Small intestine (tissue), 7 donors: ENCODE data around the gene WDR48. TPM values are rescaled to one million over a fixed set of nuclear protein-coding genes. Genes with fewer than 3 reads are reported as not detected.

Experiments
- DNase-seq, 2 donors: peaks; one replicate each; pipeline versions ENCODE4 v3.0.0 to v3.0.0-alpha.2; 2013
- FAIRE-seq: peaks from 2 replicates; lab custom pipeline; 2012; peaks lifted over from hg19 to GRCh38; lab: Jason Lieb, UNC
- H3K27ac ChIP-seq, 3 donors: one replicate each; pipeline ENCODE4 v1.5.1; 2013; ENCODE audit warnings: low read length in 2 of 3, mild to moderate bottlenecking in 2 of 3, control low read depth in 1 of 3, inconsistent platforms in 1 of 3, low read depth in 1 of 3, moderate library complexity in 1 of 3
- H3K27me3 ChIP-seq, 3 donors: one replicate each; pipeline ENCODE4 v1.6.1; 2013; ENCODE audit warnings: low read length in 3 of 3, inconsistent platforms in 1 of 3; ENCODE audit not compliant: control insufficient read depth in 3 of 3, insufficient read depth in 3 of 3
- H3K36me3 ChIP-seq, 3 donors: one replicate each; pipeline ENCODE4 v1.6.1; 2013; ENCODE audit warnings: low read length in 3 of 3, inconsistent platforms in 1 of 3, low read depth in 1 of 3, mild to moderate bottlenecking in 1 of 3, moderate library complexity in 1 of 3; ENCODE audit not compliant: control insufficient read depth in 3 of 3, insufficient read depth in 2 of 3
- H3K4me1 ChIP-seq, 3 donors: one replicate each; pipeline ENCODE4 v1.6.1; 2013; ENCODE audit warnings: low read length in 2 of 3, inconsistent platforms in 1 of 3, low read depth in 1 of 3, mild to moderate bottlenecking in 1 of 3, moderate library complexity in 1 of 3; ENCODE audit not compliant: control insufficient read depth in 3 of 3, insufficient read depth in 2 of 3
- H3K4me3 ChIP-seq, 3 donors: one replicate each; pipeline ENCODE4 v1.5.1; 2013; ENCODE audit warnings: low read length in 3 of 3, control low read depth in 1 of 3, inconsistent platforms in 1 of 3, low read depth in 1 of 3, mild to moderate bottlenecking in 1 of 3, moderate library complexity in 1 of 3
- H3K9me3 ChIP-seq, 2 donors: one replicate each; pipeline ENCODE4 v1.6.1; 2013; ENCODE audit warnings: low read depth in 1 of 2, low read length in 1 of 2; ENCODE audit not compliant: control insufficient read depth in 2 of 2, insufficient read depth in 1 of 2
- WGBS, 3 donors: extraction: QIAGEN DNeasy Blood & Tissue Kit; methylation state at CpG; one replicate each; pipeline ENCODE4 v1.1.7; 2013; 5-methylcytosine and 5-hydroxymethylcytosine counted together
- polyA plus RNA-seq, 4 donors: library from polyadenylated mRNA; stranded (reverse) in 3 of 4; unstranded in 1 of 4; fragments of 200-250 nt in 3 of 4; fragments of 120-200 nt in 1 of 4; gene quantifications; one replicate each; pipeline versions ENCODE4 v1.2.1 to v1.2.3, GENCODE V29; 2013
- donor health status: healthy with polysubstance abuse.
- donor health status: control.
- donor health status: control.
- donor health status: Bipolar disorder and iron deficiency.
- donor health status: healthy.

Gene WDR48
- polyA plus RNA-seq, 4 donors: 15.7 to 42.3 (median 18.8) TPM

GRCh38 chr3:39130693-39131265 lies 79.0 kb downstream of the WDR48 start:
- Histone ChIP-seq H3K27me3 (no peaks in the 10 kb centered on the region), H3K27ac (no peak overlapping the region), H3K9me3 (no peaks in the 10 kb centered on the region), H3K4me1 (peaks cover 0 to 17% (median 0%) of the 10 kb centered on the region in 3 donors), H3K36me3 (peaks cover 0 to 9% (median 0%) of the 10 kb centered on the region in 3 donors), H3K4me3 (no peak overlapping the region)
- FAIRE-seq (no peak), DNase-seq (peak in 1 of 2 donors; percentile 38)
- 30 to 65% (median 38%) methylated on average over 3 of the region's 3 CpGs for WGBS, 3 donors

GRCh38 chr3:39132096-39133092 lies 80.6 kb downstream of the WDR48 start:
- no peaks in the 10 kb centered on the region for H3K9me3 ChIP-seq
- DNase-seq (no peak), FAIRE-seq (no peak)
- H3K36me3 ChIP-seq: peaks cover 0 to 19% (median 0%) of the 10 kb centered on the region in 3 donors
- WGBS, 3 donors: 78 to 82% (median 81%) methylated on average over 11 of the region's 11 CpGs
- no peaks in the 10 kb centered on the region for H3K27me3 ChIP-seq
- H3K4me3 ChIP-seq: no peak overlapping the region
- H3K27ac ChIP-seq: no peak overlapping the region
- peaks cover 0 to 10% (median 0%) of the 10 kb centered on the region in 3 donors for H3K4me1 ChIP-seq

GRCh38 chr3:39133093-39133490 lies 81.3 kb downstream of the WDR48 start:
- Histone ChIP-seq H3K27ac (no peak overlapping the region), H3K27me3 (no peaks in the 10 kb centered on the region), H3K4me3 (no peak overlapping the region), H3K36me3 (peaks cover 0 to 24% (median 0%) of the 10 kb centered on the region in 3 donors), H3K9me3 (no peaks in the 10 kb centered on the region), H3K4me1 (peaks cover 0 to 10% (median 0%) of the 10 kb centered on the region in 3 donors)
- WGBS, 3 donors: 90 to 100% (median 95%) methylated on average over 1 of the region's 1 CpG
- DNase-seq: no peak
- no peak for FAIRE-seq

- no peak overlapping the region for H3K4me3 ChIP-seq
- no peak for FAIRE-seq
- 69 to 77% (median 71%) methylated on average over 6 of the region's 6 CpGs for WGBS, 3 donors
- H3K4me1 ChIP-seq: peaks cover 0 to 10% (median 0%) of the 10 kb centered on the region in 3 donors
- no peaks in the 10 kb centered on the region for H3K9me3 ChIP-seq
- no peak overlapping the region for H3K27ac ChIP-seq
- DNase-seq: no peak
- H3K27me3 ChIP-seq: no peaks in the 10 kb centered on the region
- H3K36me3 ChIP-seq: peaks cover 0 to 26% (median 0%) of the 10 kb centered on the region in 3 donors
Measured at GRCh38 chr3:39133822-39134221, 82.0 kb downstream of the WDR48 start.

- Histone ChIP-seq H3K4me1 (peaks cover 0 to 10% (median 0%) of the 10 kb centered on the region in 3 donors), H3K27ac (no peak overlapping the region), H3K9me3 (no peaks in the 10 kb centered on the region), H3K4me3 (no peak overlapping the region), H3K27me3 (no peaks in the 10 kb centered on the region), H3K36me3 (peaks cover 0 to 29% (median 0%) of the 10 kb centered on the region in 3 donors)
- no peak for DNase-seq
- no peak for FAIRE-seq
- WGBS, 3 donors: 74 to 85% (median 75%) methylated on average over 6 to 7 of the region's 7 CpGs
Measured at GRCh38 chr3:39134305-39134704, 82.5 kb downstream of the WDR48 start.

GRCh38 chr3:39135170-39135805 lies 83.5 kb downstream of the WDR48 start:
- peaks cover 0 to 30% (median 4%) of the 10 kb centered on the region in 3 donors for H3K36me3 ChIP-seq
- peaks cover 0 to 10% (median 3%) of the 10 kb centered on the region in 3 donors for H3K4me1 ChIP-seq
- FAIRE-seq (no peak), DNase-seq (peak in 1 of 2 donors; percentile 55)
- no peaks in the 10 kb centered on the region for H3K9me3 ChIP-seq
- no peak overlapping the region for H3K4me3 ChIP-seq
- H3K27me3 ChIP-seq: no peaks in the 10 kb centered on the region
- WGBS, 3 donors: 62 to 68% (median 65%) methylated on average over 8 of the region's 8 CpGs
- H3K27ac ChIP-seq: no peak overlapping the region

GRCh38 chr3:39136533-39137434 lies 85.0 kb downstream of the WDR48 start:
- H3K27me3 ChIP-seq: no peaks in the 10 kb centered on the region
- FAIRE-seq (no peak), DNase-seq (no peak)
- H3K9me3 ChIP-seq: no peaks in the 10 kb centered on the region
- H3K4me3 ChIP-seq: no peak overlapping the region
- H3K36me3 ChIP-seq: peaks cover 0 to 40% (median 6%) of the 10 kb centered on the region in 3 donors
- peaks cover 4 to 15% (median 11%) of the 10 kb centered on the region in 3 donors for H3K4me1 ChIP-seq
- WGBS, 3 donors: 91 to 92% (median 92%) methylated on average over 20 to 21 of the region's 21 CpGs
- no peak overlapping the region for H3K27ac ChIP-seq
